ENCODE measurements around the gene PRKD1.

PRKD1 gene

DNA sequence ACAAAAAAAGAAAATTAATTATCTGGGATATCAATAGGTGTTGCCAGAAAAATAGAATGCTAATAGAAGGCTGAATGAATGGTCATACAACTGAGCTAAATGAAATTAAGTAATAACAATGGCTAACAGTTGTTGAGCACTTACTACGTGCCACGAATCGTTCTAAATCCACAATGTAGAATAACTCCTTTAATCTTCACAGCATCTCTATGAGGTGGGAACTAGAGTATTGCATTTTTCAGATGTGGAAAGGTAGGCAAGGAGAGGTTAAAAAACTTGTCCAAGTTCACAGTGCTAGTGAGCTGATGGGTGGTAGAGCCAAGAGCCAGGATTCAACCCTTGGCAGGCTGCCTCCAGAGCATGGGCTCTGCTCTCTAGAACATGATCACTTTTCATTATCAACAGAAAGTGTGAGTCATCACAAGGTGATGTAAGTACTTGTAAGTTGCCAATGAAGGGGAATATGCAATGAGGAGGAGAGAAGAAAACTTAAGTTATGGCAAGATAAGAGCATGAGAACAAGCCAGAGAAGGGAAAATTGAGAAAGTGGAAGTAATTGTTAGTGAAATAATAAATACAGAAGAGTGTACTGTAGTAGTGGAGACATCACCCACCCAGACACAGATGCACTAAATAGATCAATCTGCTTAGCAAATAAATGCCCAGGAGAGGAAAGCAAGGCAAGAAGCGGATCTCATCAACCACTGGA is 122.1 kb downstream of the PRKD1 start:
- no peak overlapping the region for H3K9ac ChIP-seq (ENCODE audit: low read depth in 1 of 2, low read length in 2 of 2)
- no peaks in the 10 kb centered on the region for H3K9me3 ChIP-seq (ENCODE audit: control insufficient read depth in 2 of 2, low read length in 2 of 2)
- H3K4me3 ChIP-seq (ENCODE audit: low read length in 2 of 2), result no peak overlapping the region
- no peak overlapping the region for H3K27ac ChIP-seq (ENCODE audit: low read depth in 2 of 2, low read length in 2 of 2)
- H3K36me3 ChIP-seq (ENCODE audit: control insufficient read depth in 2 of 2, insufficient read depth in 2 of 2, low read length in 2 of 2), result no peaks in the 10 kb centered on the region
- no peaks in the 10 kb centered on the region for H3K27me3 ChIP-seq (ENCODE audit: control insufficient read depth in 2 of 2, insufficient read depth in 2 of 2, low read length in 2 of 2)
- H3K4me1 ChIP-seq (ENCODE audit: control insufficient read depth in 2 of 2, insufficient read depth in 2 of 2, low read length in 2 of 2), result no peaks in the 10 kb centered on the region

DNA sequence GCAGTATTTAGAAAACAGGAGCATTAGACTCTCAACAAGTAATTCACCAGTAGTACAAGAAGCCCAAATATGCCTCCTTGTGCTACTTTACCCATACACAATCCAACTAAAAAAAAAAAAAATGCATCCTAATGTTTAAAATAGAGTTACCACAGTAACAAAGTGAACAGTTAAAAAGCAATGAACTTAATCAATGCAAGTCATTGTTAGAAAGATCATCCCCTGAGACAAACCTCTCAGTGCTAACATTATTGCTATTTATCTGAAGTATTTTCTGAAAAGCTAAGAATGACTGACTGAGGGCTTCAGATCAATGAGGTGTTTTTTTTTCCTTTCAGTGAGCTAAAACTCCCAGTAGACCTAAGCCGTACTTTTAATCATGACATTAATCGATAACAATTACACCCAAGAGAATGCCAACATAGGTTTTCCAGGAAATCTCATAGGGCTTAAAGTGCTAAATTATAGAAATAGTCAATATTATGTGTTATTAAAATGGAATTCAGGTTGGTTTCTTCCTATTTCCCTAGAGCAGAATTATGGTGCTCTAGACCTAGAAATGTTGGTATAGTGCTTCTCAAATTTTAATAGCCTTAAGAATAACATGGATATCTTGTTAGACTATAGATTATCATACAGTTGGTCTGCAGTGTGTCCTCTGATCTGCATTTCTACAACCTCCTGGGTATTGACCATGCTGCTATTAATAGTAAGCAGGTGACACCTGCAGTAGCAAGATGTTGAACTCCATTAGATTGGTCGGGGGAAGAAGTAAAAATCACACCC is 123.0 kb downstream of the PRKD1 start:
- Histone ChIP-seq H3K4me3 (ENCODE audit: low read length in 2 of 2) (no peak overlapping the region), H3K27me3 (ENCODE audit: control insufficient read depth in 2 of 2, insufficient read depth in 2 of 2, low read length in 2 of 2) (no peaks in the 10 kb centered on the region), H3K9me3 (ENCODE audit: control insufficient read depth in 2 of 2, low read length in 2 of 2) (no peaks in the 10 kb centered on the region), H3K9ac (ENCODE audit: low read depth in 1 of 2, low read length in 2 of 2) (no peak overlapping the region), H3K36me3 (ENCODE audit: control insufficient read depth in 2 of 2, insufficient read depth in 2 of 2, low read length in 2 of 2) (no peaks in the 10 kb centered on the region), H3K4me1 (ENCODE audit: control insufficient read depth in 2 of 2, insufficient read depth in 2 of 2, low read length in 2 of 2) (no peaks in the 10 kb centered on the region), H3K27ac (ENCODE audit: low read depth in 2 of 2, low read length in 2 of 2) (no peak overlapping the region)

GRCh38 chr14:29803045-29803444 is 124.6 kb downstream of the PRKD1 start:
- Histone ChIP-seq H3K9me3 (ENCODE audit: control insufficient read depth in 2 of 2, low read length in 2 of 2) (no peaks in the 10 kb centered on the region), H3K4me3 (ENCODE audit: low read length in 2 of 2) (no peak overlapping the region), H3K27ac (ENCODE audit: low read depth in 2 of 2, low read length in 2 of 2) (no peak overlapping the region), H3K27me3 (ENCODE audit: control insufficient read depth in 2 of 2, insufficient read depth in 2 of 2, low read length in 2 of 2) (no peaks in the 10 kb centered on the region), H3K4me1 (ENCODE audit: control insufficient read depth in 2 of 2, insufficient read depth in 2 of 2, low read length in 2 of 2) (no peaks in the 10 kb centered on the region), H3K9ac (ENCODE audit: low read depth in 1 of 2, low read length in 2 of 2) (no peak overlapping the region), H3K36me3 (ENCODE audit: control insufficient read depth in 2 of 2, insufficient read depth in 2 of 2, low read length in 2 of 2) (no peaks in the 10 kb centered on the region)

DNA sequence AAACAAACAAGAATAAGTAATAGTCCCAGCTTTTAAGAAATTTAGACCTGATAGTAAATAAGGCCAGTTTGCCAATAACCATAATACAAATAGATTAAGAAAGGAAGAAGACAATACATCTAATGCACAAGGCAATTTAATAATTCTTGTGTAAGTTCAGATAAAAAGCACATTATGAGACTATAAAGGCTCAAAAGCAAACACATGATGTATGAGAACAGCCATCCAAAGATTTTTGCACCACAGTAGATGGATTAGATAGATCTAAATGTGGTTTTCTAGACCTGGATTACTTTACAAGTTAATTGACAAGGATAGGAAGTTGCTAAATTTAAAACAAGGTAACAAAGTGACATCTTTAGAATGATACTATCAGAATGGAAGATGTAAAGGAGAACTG is 125.4 kb downstream of the PRKD1 start:
- no peaks in the 10 kb centered on the region for H3K36me3 ChIP-seq (ENCODE audit: control insufficient read depth in 2 of 2, insufficient read depth in 2 of 2, low read length in 2 of 2)
- no peaks in the 10 kb centered on the region for H3K4me1 ChIP-seq (ENCODE audit: control insufficient read depth in 2 of 2, insufficient read depth in 2 of 2, low read length in 2 of 2)
- no peaks in the 10 kb centered on the region for H3K9me3 ChIP-seq (ENCODE audit: control insufficient read depth in 2 of 2, low read length in 2 of 2)
- no peak overlapping the region for H3K9ac ChIP-seq (ENCODE audit: low read depth in 1 of 2, low read length in 2 of 2)
- no peak overlapping the region for H3K27ac ChIP-seq (ENCODE audit: low read depth in 2 of 2, low read length in 2 of 2)
- no peak overlapping the region for H3K4me3 ChIP-seq (ENCODE audit: low read length in 2 of 2)
- no peaks in the 10 kb centered on the region for H3K27me3 ChIP-seq (ENCODE audit: control insufficient read depth in 2 of 2, insufficient read depth in 2 of 2, low read length in 2 of 2)

DNA sequence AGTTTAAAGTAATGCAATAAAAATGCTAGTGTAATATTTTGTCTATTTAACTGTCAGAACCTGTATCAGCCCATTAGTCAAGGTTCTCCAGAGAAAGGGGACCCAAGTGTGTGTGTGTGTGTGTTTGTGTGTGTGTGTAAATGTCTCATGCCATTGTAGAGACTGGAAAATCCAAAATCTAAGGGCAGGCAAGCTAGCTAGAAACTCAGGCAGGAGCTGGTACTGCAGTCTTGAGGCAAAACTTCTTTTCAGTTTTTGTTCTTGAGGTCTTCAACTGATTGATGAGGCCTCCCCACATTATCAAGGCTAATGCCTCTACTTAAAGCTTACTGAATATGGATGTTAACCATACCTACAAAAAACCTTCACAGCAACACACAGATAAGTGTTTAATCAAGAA is 126.7 kb downstream of the PRKD1 start:
- H3K4me3 ChIP-seq (ENCODE audit: low read length in 2 of 2), result no peak overlapping the region
- no peaks in the 10 kb centered on the region for H3K36me3 ChIP-seq (ENCODE audit: control insufficient read depth in 2 of 2, insufficient read depth in 2 of 2, low read length in 2 of 2)
- H3K9ac ChIP-seq (ENCODE audit: low read depth in 1 of 2, low read length in 2 of 2), result no peak overlapping the region

DNA sequence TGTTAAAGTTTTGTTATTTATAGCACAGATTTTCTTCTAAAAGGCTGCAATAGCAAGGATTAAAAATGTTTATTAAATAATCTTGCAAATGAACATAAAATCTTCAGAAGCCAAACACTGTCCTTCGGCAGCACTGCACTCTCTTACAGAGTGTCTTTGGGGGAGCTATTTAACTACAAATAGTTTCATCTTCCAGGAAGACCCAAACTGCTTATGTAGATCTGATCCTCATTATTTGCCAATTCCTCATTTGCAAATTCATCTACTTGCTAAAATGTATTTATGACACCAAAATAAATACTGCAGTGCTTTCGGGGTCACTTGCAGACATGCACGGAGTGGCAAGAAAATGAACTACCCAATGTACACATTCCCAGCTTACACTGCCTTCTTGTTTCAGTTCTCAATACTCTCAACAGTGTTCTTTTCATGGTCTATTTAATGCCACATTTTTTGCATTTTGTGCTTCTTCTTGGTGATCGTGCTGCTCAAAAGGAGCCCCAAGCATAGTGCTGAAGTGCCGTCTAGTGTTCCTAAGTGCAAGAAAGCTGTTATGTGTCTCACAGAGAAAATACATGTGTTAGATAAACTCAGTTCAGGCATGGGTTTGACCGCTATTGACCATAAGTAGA is 128.1 kb downstream of the PRKD1 start:
- H3K27me3 ChIP-seq (ENCODE audit: control insufficient read depth in 2 of 2, insufficient read depth in 2 of 2, low read length in 2 of 2), result no peaks in the 10 kb centered on the region
- H3K36me3 ChIP-seq (ENCODE audit: control insufficient read depth in 2 of 2, insufficient read depth in 2 of 2, low read length in 2 of 2), result no peaks in the 10 kb centered on the region
- no peak overlapping the region for H3K27ac ChIP-seq (ENCODE audit: low read depth in 2 of 2, low read length in 2 of 2)
- H3K9ac ChIP-seq (ENCODE audit: low read depth in 1 of 2, low read length in 2 of 2), result no peak overlapping the region
- no peaks in the 10 kb centered on the region for H3K4me1 ChIP-seq (ENCODE audit: control insufficient read depth in 2 of 2, insufficient read depth in 2 of 2, low read length in 2 of 2)
- H3K9me3 ChIP-seq (ENCODE audit: control insufficient read depth in 2 of 2, low read length in 2 of 2), result no peaks in the 10 kb centered on the region
- H3K4me3 ChIP-seq (ENCODE audit: low read length in 2 of 2), result no peak overlapping the region

More for the DNA sequence above, 126.7 kb downstream of the PRKD1 start:
- Histone ChIP-seq H3K27ac (ENCODE audit: low read depth in 2 of 2, low read length in 2 of 2) (no peak overlapping the region), H3K4me1 (ENCODE audit: control insufficient read depth in 2 of 2, insufficient read depth in 2 of 2, low read length in 2 of 2) (no peaks in the 10 kb centered on the region), H3K9me3 (ENCODE audit: control insufficient read depth in 2 of 2, low read length in 2 of 2) (no peaks in the 10 kb centered on the region), H3K27me3 (ENCODE audit: control insufficient read depth in 2 of 2, insufficient read depth in 2 of 2, low read length in 2 of 2) (no peaks in the 10 kb centered on the region)

DNA sequence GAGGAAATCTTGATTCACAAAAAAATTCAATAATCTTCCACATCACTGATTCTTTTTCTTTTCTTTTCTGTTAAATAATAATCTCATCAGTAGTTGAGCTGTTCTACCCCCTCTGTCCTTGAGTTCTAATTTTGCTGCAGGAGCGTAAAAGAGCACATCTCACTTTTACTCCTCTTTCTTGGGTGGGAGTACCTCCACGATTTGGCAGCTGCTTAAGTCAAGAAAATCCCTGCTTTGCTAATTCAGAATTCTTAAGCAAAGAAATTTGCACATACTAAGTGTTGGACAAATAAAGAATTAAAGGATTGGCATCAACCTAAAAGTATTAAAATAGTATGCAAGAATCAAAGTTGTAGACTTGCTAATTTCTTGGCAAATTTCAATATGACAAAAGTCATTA is 128.8 kb downstream of the PRKD1 start:
- no peak overlapping the region for H3K9ac ChIP-seq (ENCODE audit: low read depth in 1 of 2, low read length in 2 of 2)
- H3K27me3 ChIP-seq (ENCODE audit: control insufficient read depth in 2 of 2, insufficient read depth in 2 of 2, low read length in 2 of 2), result no peaks in the 10 kb centered on the region

DNA sequence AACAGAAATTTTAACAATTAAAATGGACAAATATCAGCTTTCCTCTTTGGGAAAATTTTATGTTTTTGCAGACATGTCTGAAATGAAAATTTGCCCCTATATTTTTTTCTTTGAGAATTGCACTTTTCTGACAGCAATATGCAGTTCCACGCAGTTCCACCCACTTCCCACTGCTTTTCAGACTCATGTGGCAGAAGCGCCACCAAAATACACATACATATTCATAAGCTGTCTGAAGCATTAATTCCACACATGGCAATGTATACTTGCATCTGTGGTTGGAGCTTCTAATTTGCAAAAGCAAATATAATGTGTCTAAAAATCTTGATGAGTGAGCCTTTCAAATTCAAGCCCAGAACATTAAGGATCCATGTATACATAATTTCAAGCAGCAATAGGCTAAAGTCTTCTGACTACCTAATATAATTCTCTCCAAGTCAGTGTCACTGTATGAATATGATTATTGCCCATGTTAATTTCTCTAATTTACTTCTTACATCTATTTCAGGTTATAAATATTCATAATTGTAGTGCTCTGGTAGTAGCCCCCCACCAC is 129.5 kb downstream of the PRKD1 start:
- H3K4me3 ChIP-seq (ENCODE audit: low read length in 2 of 2), result no peak overlapping the region
- H3K9ac ChIP-seq (ENCODE audit: low read depth in 1 of 2, low read length in 2 of 2), result no peak overlapping the region
- H3K27me3 ChIP-seq (ENCODE audit: control insufficient read depth in 2 of 2, insufficient read depth in 2 of 2, low read length in 2 of 2), result no peaks in the 10 kb centered on the region
- no peaks in the 10 kb centered on the region for H3K36me3 ChIP-seq (ENCODE audit: control insufficient read depth in 2 of 2, insufficient read depth in 2 of 2, low read length in 2 of 2)
- no peaks in the 10 kb centered on the region for H3K4me1 ChIP-seq (ENCODE audit: control insufficient read depth in 2 of 2, insufficient read depth in 2 of 2, low read length in 2 of 2)
- no peaks in the 10 kb centered on the region for H3K9me3 ChIP-seq (ENCODE audit: control insufficient read depth in 2 of 2, low read length in 2 of 2)
- H3K27ac ChIP-seq (ENCODE audit: low read depth in 2 of 2, low read length in 2 of 2), result no peak overlapping the region

More for the DNA sequence above, 128.8 kb downstream of the PRKD1 start:
- Histone ChIP-seq H3K36me3 (ENCODE audit: control insufficient read depth in 2 of 2, insufficient read depth in 2 of 2, low read length in 2 of 2) (no peaks in the 10 kb centered on the region), H3K9me3 (ENCODE audit: control insufficient read depth in 2 of 2, low read length in 2 of 2) (no peaks in the 10 kb centered on the region), H3K4me3 (ENCODE audit: low read length in 2 of 2) (no peak overlapping the region), H3K4me1 (ENCODE audit: control insufficient read depth in 2 of 2, insufficient read depth in 2 of 2, low read length in 2 of 2) (no peaks in the 10 kb centered on the region), H3K27ac (ENCODE audit: low read depth in 2 of 2, low read length in 2 of 2) (no peak overlapping the region)

GRCh38 chr14:29796853-29797252 is 130.8 kb downstream of the PRKD1 start:
- Histone ChIP-seq H3K9ac (ENCODE audit: low read depth in 1 of 2, low read length in 2 of 2) (no peak overlapping the region), H3K4me1 (ENCODE audit: control insufficient read depth in 2 of 2, insufficient read depth in 2 of 2, low read length in 2 of 2) (no peaks in the 10 kb centered on the region), H3K36me3 (ENCODE audit: control insufficient read depth in 2 of 2, insufficient read depth in 2 of 2, low read length in 2 of 2) (no peaks in the 10 kb centered on the region), H3K27ac (ENCODE audit: low read depth in 2 of 2, low read length in 2 of 2) (no peak overlapping the region), H3K9me3 (ENCODE audit: control insufficient read depth in 2 of 2, low read length in 2 of 2) (no peaks in the 10 kb centered on the region), H3K4me3 (ENCODE audit: low read length in 2 of 2) (no peak overlapping the region), H3K27me3 (ENCODE audit: control insufficient read depth in 2 of 2, insufficient read depth in 2 of 2, low read length in 2 of 2) (no peaks in the 10 kb centered on the region)

GRCh38 chr14:29789475-29789874 is 138.2 kb downstream of the PRKD1 start:
- H3K9ac ChIP-seq (ENCODE audit: low read depth in 1 of 2, low read length in 2 of 2), result no peak overlapping the region
- no peak overlapping the region for H3K4me3 ChIP-seq (ENCODE audit: low read length in 2 of 2)
- no peaks in the 10 kb centered on the region for H3K4me1 ChIP-seq (ENCODE audit: control insufficient read depth in 2 of 2, insufficient read depth in 2 of 2, low read length in 2 of 2)
- no peaks in the 10 kb centered on the region for H3K36me3 ChIP-seq (ENCODE audit: control insufficient read depth in 2 of 2, insufficient read depth in 2 of 2, low read length in 2 of 2)
- H3K9me3 ChIP-seq (ENCODE audit: control insufficient read depth in 2 of 2, low read length in 2 of 2), result no peaks in the 10 kb centered on the region
- H3K27ac ChIP-seq (ENCODE audit: low read depth in 2 of 2, low read length in 2 of 2), result no peak overlapping the region
- no peaks in the 10 kb centered on the region for H3K27me3 ChIP-seq (ENCODE audit: control insufficient read depth in 2 of 2, insufficient read depth in 2 of 2, low read length in 2 of 2)

Data from mucosa of rectum (tissue), 2 donors.